ENCODE measurements around the gene DISC1.

GRCh38 chr1:231849981-231850380 is 223.4 kb downstream of the DISC1 start:
- TF ChIP-seq TAF1 (IDR thresholded peaks at IDR 0.05; ENCODE audit: low read depth, low read length) (no peak), POLR2A (IDR thresholded peaks at IDR 0.05; ENCODE audit: low read depth, low read length) (no peak), POLR2AphosphoS5 (IDR thresholded peaks at IDR 0.05; ENCODE audit: low read depth, low read length) (no peak)

All from GM12891 (cell line).